H1 (cell line): ENCODE data around the gene GPC6. TPM values are rescaled to one million over a fixed set of nuclear protein-coding genes. Genes with fewer than 3 reads are reported as not detected.

Experiments used
- BCL11A ChIP-seq, 2 experiments: IDR thresholded peaks; one replicate each; pipeline ENCODE4 v1.6.1; 2011; ENCODE audit warnings: low read depth in 2 of 2, low read length in 2 of 2, mild to moderate bottlenecking in 2 of 2
- EGR1 ChIP-seq: IDR thresholded peaks from 2 replicates; pipeline ENCODE4 v1.6.1; 2011; ENCODE audit warnings: low read depth, low read length, borderline replicate concordance
- HDAC2 ChIP-seq, 2 experiments: fragments of 300-600 bp in 1 of 2; sonication (generic) in 1 of 2; IDR thresholded peaks; 2 replicates each; pipeline ENCODE4 v1.6.1; 2011 to 2012; ENCODE audit warnings: low read depth in 2 of 2, low read length in 2 of 2, mild to moderate bottlenecking in 2 of 2, moderate library complexity in 2 of 2, borderline replicate concordance in 1 of 2, inconsistent platforms in 1 of 2
- JUN ChIP-seq: IDR thresholded peaks from 2 replicates; pipeline ENCODE4 v1.6.1; 2011; ENCODE audit warnings: low read depth, mild to moderate bottlenecking, improper control_type of control experiment, low read length
- MAFK ChIP-seq: IDR thresholded peaks from 2 replicates; pipeline ENCODE4 v1.6.1; 2012; ENCODE audit warnings: low read depth, mild to moderate bottlenecking, improper control_type of control experiment, low read length
- RFX5 ChIP-seq: IDR thresholded peaks from 2 replicates; pipeline ENCODE4 v1.6.1; 2011; ENCODE audit warnings: low read depth, low read length, improper control_type of control experiment, borderline replicate concordance
- SIX5 ChIP-seq: IDR thresholded peaks from 2 replicates; pipeline ENCODE4 v1.6.1; 2011; ENCODE audit warnings: mild to moderate bottlenecking, low read depth, low read length
- polyA plus RNA-seq, 7 experiments: library from polyadenylated mRNA; depleted of rRNA in 3 of 7; stranded (reverse) in 5 of 7; unstranded in 2 of 7; fragments of >200 nt in 5 of 7; fragments of 200-250 nt in 2 of 7; gene quantifications; 1 replicate in 5 of 7; 2 replicates in 1 of 7; 4 replicates in 1 of 7; pipeline versions ENCODE4 v1.2.1 to v1.2.3, GENCODE V29; 2011 to 2013; ENCODE audit warnings: missing spikeins in 2 of 7, mixed read lengths in 2 of 7
- total RNA-seq: library from RNA; stranded (reverse); fragmentation: NEBNext Ultra II Directional; extraction: Animal tissue kit (Norgen Biotek cat#: 25700); gene quantifications from 2 replicates; pipeline ENCODE4 v1.2.1, GENCODE V29; 2021
- TF ChIP-seq, protein P1 (sequence below): fragments of 300-600 bp; sonication (generic); IDR thresholded peaks from 2 replicates; pipeline ENCODE4 v1.7.1; 2012; ENCODE audit warnings: low read length, moderate library complexity, mild to moderate bottlenecking, inconsistent platforms; ENCODE audit not compliant: insufficient replicate concordance
- TF ChIP-seq, protein P2 (sequence below): IDR thresholded peaks from 2 replicates; pipeline ENCODE4 v1.6.1; 2012; ENCODE audit warnings: low read length, inconsistent platforms

Gene GPC6
- total and polyA plus RNA-seq, 2 of the 8 experiments (the other 6 are each of a cell fraction or from before 2014, with no cell fraction given): 5.4 to 12.0 TPM

DNA sequence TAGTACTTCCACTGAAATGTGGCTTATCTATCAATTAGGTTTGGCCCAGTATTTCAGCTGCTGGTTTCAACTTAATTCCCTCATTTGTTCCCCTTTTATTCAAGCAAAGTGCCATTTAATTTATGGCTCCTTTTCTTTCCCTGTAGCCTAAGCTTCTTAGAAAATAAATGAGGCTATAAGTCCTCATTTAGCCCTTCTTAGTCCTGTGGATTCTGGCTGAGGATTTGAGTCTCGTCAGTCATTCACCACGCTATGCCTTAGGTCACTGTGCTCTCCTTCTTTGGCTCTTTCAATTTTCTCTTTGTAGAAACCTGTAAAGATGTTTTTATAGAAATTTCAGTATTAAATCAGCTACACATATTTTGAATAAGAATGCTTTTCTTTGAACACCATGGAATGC is 579.1 kb downstream of the GPC6 start (continued):
- TF ChIP-seq, protein P1, sequence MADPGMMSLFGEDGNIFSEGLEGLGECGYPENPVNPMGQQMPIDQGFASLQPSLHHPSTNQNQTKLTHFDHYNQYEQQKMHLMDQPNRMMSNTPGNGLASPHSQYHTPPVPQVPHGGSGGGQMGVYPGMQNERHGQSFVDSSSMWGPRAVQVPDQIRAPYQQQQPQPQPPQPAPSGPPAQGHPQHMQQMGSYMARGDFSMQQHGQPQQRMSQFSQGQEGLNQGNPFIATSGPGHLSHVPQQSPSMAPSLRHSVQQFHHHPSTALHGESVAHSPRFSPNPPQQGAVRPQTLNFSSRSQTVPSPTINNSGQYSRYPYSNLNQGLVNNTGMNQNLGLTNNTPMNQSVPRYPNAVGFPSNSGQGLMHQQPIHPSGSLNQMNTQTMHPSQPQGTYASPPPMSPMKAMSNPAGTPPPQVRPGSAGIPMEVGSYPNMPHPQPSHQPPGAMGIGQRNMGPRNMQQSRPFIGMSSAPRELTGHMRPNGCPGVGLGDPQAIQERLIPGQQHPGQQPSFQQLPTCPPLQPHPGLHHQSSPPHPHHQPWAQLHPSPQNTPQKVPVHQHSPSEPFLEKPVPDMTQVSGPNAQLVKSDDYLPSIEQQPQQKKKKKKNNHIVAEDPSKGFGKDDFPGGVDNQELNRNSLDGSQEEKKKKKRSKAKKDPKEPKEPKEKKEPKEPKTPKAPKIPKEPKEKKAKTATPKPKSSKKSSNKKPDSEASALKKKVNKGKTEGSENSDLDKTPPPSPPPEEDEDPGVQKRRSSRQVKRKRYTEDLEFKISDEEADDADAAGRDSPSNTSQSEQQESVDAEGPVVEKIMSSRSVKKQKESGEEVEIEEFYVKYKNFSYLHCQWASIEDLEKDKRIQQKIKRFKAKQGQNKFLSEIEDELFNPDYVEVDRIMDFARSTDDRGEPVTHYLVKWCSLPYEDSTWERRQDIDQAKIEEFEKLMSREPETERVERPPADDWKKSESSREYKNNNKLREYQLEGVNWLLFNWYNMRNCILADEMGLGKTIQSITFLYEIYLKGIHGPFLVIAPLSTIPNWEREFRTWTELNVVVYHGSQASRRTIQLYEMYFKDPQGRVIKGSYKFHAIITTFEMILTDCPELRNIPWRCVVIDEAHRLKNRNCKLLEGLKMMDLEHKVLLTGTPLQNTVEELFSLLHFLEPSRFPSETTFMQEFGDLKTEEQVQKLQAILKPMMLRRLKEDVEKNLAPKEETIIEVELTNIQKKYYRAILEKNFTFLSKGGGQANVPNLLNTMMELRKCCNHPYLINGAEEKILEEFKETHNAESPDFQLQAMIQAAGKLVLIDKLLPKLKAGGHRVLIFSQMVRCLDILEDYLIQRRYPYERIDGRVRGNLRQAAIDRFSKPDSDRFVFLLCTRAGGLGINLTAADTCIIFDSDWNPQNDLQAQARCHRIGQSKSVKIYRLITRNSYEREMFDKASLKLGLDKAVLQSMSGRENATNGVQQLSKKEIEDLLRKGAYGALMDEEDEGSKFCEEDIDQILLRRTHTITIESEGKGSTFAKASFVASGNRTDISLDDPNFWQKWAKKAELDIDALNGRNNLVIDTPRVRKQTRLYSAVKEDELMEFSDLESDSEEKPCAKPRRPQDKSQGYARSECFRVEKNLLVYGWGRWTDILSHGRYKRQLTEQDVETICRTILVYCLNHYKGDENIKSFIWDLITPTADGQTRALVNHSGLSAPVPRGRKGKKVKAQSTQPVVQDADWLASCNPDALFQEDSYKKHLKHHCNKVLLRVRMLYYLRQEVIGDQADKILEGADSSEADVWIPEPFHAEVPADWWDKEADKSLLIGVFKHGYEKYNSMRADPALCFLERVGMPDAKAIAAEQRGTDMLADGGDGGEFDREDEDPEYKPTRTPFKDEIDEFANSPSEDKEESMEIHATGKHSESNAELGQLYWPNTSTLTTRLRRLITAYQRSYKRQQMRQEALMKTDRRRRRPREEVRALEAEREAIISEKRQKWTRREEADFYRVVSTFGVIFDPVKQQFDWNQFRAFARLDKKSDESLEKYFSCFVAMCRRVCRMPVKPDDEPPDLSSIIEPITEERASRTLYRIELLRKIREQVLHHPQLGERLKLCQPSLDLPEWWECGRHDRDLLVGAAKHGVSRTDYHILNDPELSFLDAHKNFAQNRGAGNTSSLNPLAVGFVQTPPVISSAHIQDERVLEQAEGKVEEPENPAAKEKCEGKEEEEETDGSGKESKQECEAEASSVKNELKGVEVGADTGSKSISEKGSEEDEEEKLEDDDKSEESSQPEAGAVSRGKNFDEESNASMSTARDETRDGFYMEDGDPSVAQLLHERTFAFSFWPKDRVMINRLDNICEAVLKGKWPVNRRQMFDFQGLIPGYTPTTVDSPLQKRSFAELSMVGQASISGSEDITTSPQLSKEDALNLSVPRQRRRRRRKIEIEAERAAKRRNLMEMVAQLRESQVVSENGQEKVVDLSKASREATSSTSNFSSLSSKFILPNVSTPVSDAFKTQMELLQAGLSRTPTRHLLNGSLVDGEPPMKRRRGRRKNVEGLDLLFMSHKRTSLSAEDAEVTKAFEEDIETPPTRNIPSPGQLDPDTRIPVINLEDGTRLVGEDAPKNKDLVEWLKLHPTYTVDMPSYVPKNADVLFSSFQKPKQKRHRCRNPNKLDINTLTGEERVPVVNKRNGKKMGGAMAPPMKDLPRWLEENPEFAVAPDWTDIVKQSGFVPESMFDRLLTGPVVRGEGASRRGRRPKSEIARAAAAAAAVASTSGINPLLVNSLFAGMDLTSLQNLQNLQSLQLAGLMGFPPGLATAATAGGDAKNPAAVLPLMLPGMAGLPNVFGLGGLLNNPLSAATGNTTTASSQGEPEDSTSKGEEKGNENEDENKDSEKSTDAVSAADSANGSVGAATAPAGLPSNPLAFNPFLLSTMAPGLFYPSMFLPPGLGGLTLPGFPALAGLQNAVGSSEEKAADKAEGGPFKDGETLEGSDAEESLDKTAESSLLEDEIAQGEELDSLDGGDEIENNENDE: no peak
- no peak for TF ChIP-seq RFX5
- TF ChIP-seq, protein P2, sequence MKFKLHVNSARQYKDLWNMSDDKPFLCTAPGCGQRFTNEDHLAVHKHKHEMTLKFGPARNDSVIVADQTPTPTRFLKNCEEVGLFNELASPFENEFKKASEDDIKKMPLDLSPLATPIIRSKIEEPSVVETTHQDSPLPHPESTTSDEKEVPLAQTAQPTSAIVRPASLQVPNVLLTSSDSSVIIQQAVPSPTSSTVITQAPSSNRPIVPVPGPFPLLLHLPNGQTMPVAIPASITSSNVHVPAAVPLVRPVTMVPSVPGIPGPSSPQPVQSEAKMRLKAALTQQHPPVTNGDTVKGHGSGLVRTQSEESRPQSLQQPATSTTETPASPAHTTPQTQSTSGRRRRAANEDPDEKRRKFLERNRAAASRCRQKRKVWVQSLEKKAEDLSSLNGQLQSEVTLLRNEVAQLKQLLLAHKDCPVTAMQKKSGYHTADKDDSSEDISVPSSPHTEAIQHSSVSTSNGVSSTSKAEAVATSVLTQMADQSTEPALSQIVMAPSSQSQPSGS: no peak
- no peak for TF ChIP-seq SIX5
- TF ChIP-seq HDAC2 (IDR thresholded peaks at IDR 0.05; ENCODE audit: borderline replicate concordance in 1 of 2, low read depth in 2 of 2, low read length in 2 of 2): no peak
- no peak for TF ChIP-seq JUN
- no peak for TF ChIP-seq BCL11A (IDR thresholded peaks at IDR 0.05; ENCODE audit: low read depth in 2 of 2, low read length in 2 of 2)
- no peak for TF ChIP-seq EGR1
- no peak for TF ChIP-seq MAFK
- TF ChIP-seq, all 59 proteins: peak for 0
